Measurements from ENCODE around the gene UCHL1. TPM values are rescaled to one million over a fixed set of nuclear protein-coding genes. Genes with fewer than 3 reads are reported as not detected.

The UCHL1 gene
- polyA plus RNA-seq, 1 experiment: 1,743 TPM

GRCh38 chr4:41212616-41213203 is 44.0 kb upstream of the UCHL1 start:
- no peak for DNase-seq (ENCODE audit: low read depth)
- H3K27me3 ChIP-seq (ENCODE audit: control insufficient read depth, insufficient read depth, low read length): no peaks in the 10 kb centered on the region
- peak overlapping the region; percentile 77 for H3K4me3 ChIP-seq (ENCODE audit: low read depth, low read length)
- peak; percentile 72 for TF ChIP-seq CTCF (IDR thresholded peaks at IDR 0.05; ENCODE audit: insufficient read depth, low read depth, low read length)
- ChIA-PET CTCF (interaction anchor here (0.7 to 9.0 kb wide), 15 partner anchors 9 to 304 kb away, joined by 3 to 80 read pairs (median 4); no protein-coding TSS in a partner anchor), POLR2A (interaction anchor here (0.6 kb wide), 1 partner anchor 36 kb away, joined by 3 read pairs; no protein-coding TSS in a partner anchor)
- H3K36me3 ChIP-seq (ENCODE audit: control insufficient read depth, insufficient read depth, low read length): no peaks in the 10 kb centered on the region

GRCh38 chr4:41213625-41214135 is 43.0 kb upstream of the UCHL1 start:
- Histone ChIP-seq H3K27me3 (ENCODE audit: control insufficient read depth, insufficient read depth, low read length) (no peaks in the 10 kb centered on the region), H3K36me3 (ENCODE audit: control insufficient read depth, insufficient read depth, low read length) (no peaks in the 10 kb centered on the region), H3K4me3 (ENCODE audit: low read depth, low read length) (peak overlapping the region; percentile 77)
- ChIA-PET CTCF (interaction anchor here (0.5 to 9.0 kb wide), 34 partner anchors 9 to 311 kb away, joined by 3 to 80 read pairs (median 4); no protein-coding TSS in a partner anchor), POLR2A (interaction anchor here (0.6 kb wide), 1 partner anchor 66 kb away, joined by 5 read pairs; no protein-coding TSS in a partner anchor)
- DNase-seq (ENCODE audit: low read depth): no peak
- no peak for TF ChIP-seq CTCF (IDR thresholded peaks at IDR 0.05; ENCODE audit: insufficient read depth, low read depth, low read length)

- no peaks in the 10 kb centered on the region for H3K27me3 ChIP-seq (ENCODE audit: control insufficient read depth, insufficient read depth, low read length)
- TF ChIP-seq CTCF (IDR thresholded peaks at IDR 0.05; ENCODE audit: insufficient read depth, low read depth, low read length): peak; percentile 80
- no peak for DNase-seq (ENCODE audit: low read depth)
- CTCF ChIA-PET: interaction anchor here (0.5 to 9.0 kb wide), 29 partner anchors 9 to 312 kb away, joined by 3 to 80 read pairs (median 4); no protein-coding TSS in a partner anchor
- peak within 1 kb of the TSS; percentile 77 for H3K4me3 ChIP-seq (ENCODE audit: low read depth, low read length)
- no peaks in the 10 kb centered on the region for H3K36me3 ChIP-seq (ENCODE audit: control insufficient read depth, insufficient read depth, low read length)
- POLR2A ChIA-PET: interaction anchor here (0.6 to 0.7 kb wide), 2 partner anchors 67 to 84 kb away, joined by 4 to 5 read pairs; no protein-coding TSS in a partner anchor
Observed at GRCh38 chr4:41214136-41214824, 42.4 kb upstream of the UCHL1 start, which contains the start of gene APBB2. APBB2 (minus strand) TSS chr4:41214542; CDS start chr4:41033254, 181,288 bp downstream.

GRCh38 chr4:41214825-41215146 is 41.9 kb upstream of the UCHL1 start:
- CTCF ChIA-PET: interaction anchor here (0.9 to 9.0 kb wide), 20 partner anchors 10 to 313 kb away, joined by 3 to 80 read pairs (median 4); no protein-coding TSS in a partner anchor
- POLR2A ChIA-PET: interaction anchor here (0.7 kb wide), 1 partner anchor 85 kb away, joined by 4 read pairs; no protein-coding TSS in a partner anchor
- no peak for DNase-seq (ENCODE audit: low read depth)
- no peaks in the 10 kb centered on the region for H3K36me3 ChIP-seq (ENCODE audit: control insufficient read depth, insufficient read depth, low read length)
- no peak for TF ChIP-seq CTCF (IDR thresholded peaks at IDR 0.05; ENCODE audit: insufficient read depth, low read depth, low read length)
- H3K4me3 ChIP-seq (ENCODE audit: low read depth, low read length): 0 out of 2 replicates have a peak overlapping the region, but pooled peaks have one; percentile 10
- no peaks in the 10 kb centered on the region for H3K27me3 ChIP-seq (ENCODE audit: control insufficient read depth, insufficient read depth, low read length)

- POLR2A ChIA-PET: no interaction called here
- CTCF ChIA-PET: interaction anchor here (1.1 to 9.0 kb wide), 14 partner anchors 11 to 313 kb away, joined by 3 to 80 read pairs (median 5); no protein-coding TSS in a partner anchor
- Histone ChIP-seq H3K4me3 (ENCODE audit: low read depth, low read length) (no peak overlapping the region), H3K36me3 (ENCODE audit: control insufficient read depth, insufficient read depth, low read length) (no peaks in the 10 kb centered on the region), H3K27me3 (ENCODE audit: control insufficient read depth, insufficient read depth, low read length) (no peaks in the 10 kb centered on the region)
- no peak for TF ChIP-seq CTCF (IDR thresholded peaks at IDR 0.05; ENCODE audit: insufficient read depth, low read depth, low read length)
- DNase-seq (ENCODE audit: low read depth): no peak
Observed at GRCh38 chr4:41215155-41215554, 41.6 kb upstream of the UCHL1 start.

Measured in BJ (cell line).